Uterus (tissue), 2 donors: ENCODE measurements around the gene TAGLN2.

Experiments
- POLR2A ChIP-seq, 2 donors: fragments of 450-650 bp; IDR thresholded peaks; one replicate each; pipeline ENCODE4 v1.6.1; 2016; ENCODE audit warnings: antibody characterized with exemption in 2 of 2, mild to moderate bottlenecking in 1 of 2, moderate library complexity in 1 of 2
- TF ChIP-seq, protein P1 (sequence below), 4 experiments: fragments of 200-600 bp in 2 of 4; fragments of 450-650 bp in 2 of 4; sonication (generic) in 2 of 4; IDR thresholded peaks; one replicate each; pipeline ENCODE4 v1.5.1; 2016 to 2019; ENCODE audit warnings: antibody characterized with exemption in 4 of 4, mild to moderate bottlenecking in 2 of 4, moderate library complexity in 1 of 4

DNA sequence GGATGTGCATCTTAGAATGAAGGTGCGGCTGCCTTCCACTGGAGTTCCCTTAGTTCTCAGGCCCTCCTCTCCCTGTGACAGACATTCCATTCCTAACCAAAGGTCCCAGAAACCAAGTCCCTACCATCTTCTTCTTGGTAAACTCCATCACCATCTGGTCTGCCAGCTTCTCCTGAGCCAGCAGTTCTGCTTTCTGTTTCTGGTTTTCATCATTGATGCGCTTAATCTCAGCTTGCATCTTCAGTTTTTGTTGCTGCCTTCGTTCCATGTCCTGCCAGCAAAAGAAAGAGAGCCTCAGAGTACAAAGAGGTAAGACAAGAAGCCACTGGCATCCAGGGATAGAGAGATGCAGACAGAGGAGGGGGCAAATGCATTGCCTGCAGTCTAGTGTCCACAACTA is 44.9 kb downstream of the TAGLN2 start:
- TF ChIP-seq, protein P1, sequence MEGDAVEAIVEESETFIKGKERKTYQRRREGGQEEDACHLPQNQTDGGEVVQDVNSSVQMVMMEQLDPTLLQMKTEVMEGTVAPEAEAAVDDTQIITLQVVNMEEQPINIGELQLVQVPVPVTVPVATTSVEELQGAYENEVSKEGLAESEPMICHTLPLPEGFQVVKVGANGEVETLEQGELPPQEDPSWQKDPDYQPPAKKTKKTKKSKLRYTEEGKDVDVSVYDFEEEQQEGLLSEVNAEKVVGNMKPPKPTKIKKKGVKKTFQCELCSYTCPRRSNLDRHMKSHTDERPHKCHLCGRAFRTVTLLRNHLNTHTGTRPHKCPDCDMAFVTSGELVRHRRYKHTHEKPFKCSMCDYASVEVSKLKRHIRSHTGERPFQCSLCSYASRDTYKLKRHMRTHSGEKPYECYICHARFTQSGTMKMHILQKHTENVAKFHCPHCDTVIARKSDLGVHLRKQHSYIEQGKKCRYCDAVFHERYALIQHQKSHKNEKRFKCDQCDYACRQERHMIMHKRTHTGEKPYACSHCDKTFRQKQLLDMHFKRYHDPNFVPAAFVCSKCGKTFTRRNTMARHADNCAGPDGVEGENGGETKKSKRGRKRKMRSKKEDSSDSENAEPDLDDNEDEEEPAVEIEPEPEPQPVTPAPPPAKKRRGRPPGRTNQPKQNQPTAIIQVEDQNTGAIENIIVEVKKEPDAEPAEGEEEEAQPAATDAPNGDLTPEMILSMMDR (IDR thresholded peaks at IDR 0.05) = no peak
- TF ChIP-seq POLR2A (IDR thresholded peaks at IDR 0.05) = no peak
